ENCODE measurements around the gene FOSB.

The FOSB gene

DNA sequence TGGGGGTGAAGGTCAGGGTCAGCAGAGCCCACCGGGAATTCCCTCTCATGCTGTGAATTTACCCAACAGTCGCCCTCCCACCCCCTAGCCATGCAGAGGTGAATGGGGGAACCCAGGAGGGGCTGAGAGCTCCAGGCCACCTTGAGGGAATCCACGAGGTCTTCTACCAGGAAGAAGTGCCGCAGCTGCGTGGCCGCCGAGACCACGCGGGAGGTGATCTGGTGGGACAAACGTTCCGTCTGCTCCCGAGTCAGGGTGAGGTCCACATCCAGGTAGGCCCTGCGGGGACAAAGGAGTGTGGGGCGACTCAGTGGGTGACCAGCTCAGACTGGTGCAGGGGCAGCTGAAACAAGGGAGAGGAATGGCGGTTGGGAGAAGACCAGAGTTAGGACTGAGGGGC lies 20.9 kb downstream of the FOSB start:
- H3K9me3 ChIP-seq (ENCODE audit: control insufficient read depth, insufficient read depth, low read depth, low read length): no peaks in the 10 kb centered on the region
- H3K27me3 ChIP-seq (ENCODE audit: control insufficient read depth, insufficient read depth, low read length): no peaks in the 10 kb centered on the region
- no peak overlapping the region for H3K4me3 ChIP-seq (ENCODE audit: low read depth, low read length)
- no peak overlapping the region for H3K27ac ChIP-seq (ENCODE audit: low read depth, low read length)
- H3K9ac ChIP-seq (ENCODE audit: low read length): no peak overlapping the region
- H3K36me3 ChIP-seq (ENCODE audit: control insufficient read depth, insufficient read depth, low read length): 0 out of 2 replicates have a peak, but pooled peaks cover 11% of the 10 kb centered on the region
- 0 out of 2 replicates have a peak, but pooled peaks cover 4% of the 10 kb centered on the region for H3K4me1 ChIP-seq (ENCODE audit: control insufficient read depth, insufficient read depth, low read length)

DNA sequence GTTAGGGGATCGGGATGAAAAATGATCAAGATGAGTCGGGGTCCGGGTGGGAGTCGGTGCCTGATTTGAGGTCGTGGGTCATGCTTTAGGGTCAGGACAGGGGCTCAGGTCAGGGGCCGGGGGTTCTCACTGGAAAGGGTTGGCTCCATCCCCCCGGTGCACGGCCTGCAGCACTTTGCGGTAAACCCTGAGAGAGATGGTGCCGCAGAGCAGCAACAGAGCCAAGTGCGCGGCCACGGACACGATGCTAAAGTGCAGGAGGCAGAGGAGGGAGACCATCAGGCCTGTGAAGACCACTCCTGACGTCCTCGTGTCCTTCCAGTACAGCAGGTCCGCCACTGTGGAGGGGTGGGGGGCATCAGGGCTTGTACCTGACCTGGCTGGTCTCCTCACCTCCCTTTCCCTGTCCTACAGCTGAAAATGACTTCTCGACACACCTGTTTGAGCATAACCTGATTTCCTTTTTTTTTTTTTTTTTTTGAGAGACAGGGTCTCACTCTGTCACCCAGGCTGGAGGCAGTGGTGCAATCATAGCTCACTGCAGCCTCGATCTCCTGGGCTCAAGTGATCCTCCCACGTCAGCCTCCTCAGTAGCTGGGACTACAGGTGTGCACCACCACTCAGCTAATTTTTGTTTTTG lies 21.5 kb downstream of the FOSB start:
- H3K4me3 ChIP-seq (ENCODE audit: low read depth, low read length): no peak overlapping the region
- no peak overlapping the region for H3K27ac ChIP-seq (ENCODE audit: low read depth, low read length)
- H3K4me1 ChIP-seq (ENCODE audit: control insufficient read depth, insufficient read depth, low read length): 0 out of 2 replicates have a peak, but pooled peaks cover 4% of the 10 kb centered on the region
- H3K9ac ChIP-seq (ENCODE audit: low read length): no peak overlapping the region
- no peaks in the 10 kb centered on the region for H3K27me3 ChIP-seq (ENCODE audit: control insufficient read depth, insufficient read depth, low read length)
- H3K36me3 ChIP-seq (ENCODE audit: control insufficient read depth, insufficient read depth, low read length): 0 out of 2 replicates have a peak, but pooled peaks cover 13% of the 10 kb centered on the region
- H3K9me3 ChIP-seq (ENCODE audit: control insufficient read depth, insufficient read depth, low read depth, low read length): no peaks in the 10 kb centered on the region

DNA sequence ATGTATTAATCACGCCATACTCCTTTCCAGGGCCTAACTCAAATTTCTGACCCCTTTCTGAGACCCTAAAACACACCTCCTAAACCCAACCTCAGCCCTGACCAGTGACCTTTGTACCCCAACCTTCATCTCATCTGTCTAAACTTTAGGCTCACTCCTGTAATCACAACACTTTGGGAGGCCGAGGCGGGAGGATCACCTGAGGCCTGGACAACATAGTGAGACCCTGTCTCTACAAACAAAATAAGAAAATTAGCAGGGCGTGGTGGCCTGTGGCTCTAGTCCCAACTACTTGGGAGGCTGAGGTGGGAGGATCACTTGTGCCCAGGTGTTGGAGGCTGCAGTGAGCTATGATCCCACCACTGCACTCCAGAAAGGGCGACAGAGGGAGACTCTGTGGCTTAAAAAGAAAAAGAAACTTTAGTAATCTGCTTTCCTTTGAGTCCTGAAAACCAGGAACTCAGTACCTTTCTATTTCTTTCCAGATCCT lies 24.4 kb downstream of the FOSB start:
- no peak overlapping the region for H3K9ac ChIP-seq (ENCODE audit: low read length)
- H3K36me3 ChIP-seq (ENCODE audit: control insufficient read depth, insufficient read depth, low read length): 0 out of 2 replicates have a peak, but pooled peaks cover 13% of the 10 kb centered on the region
- no peak overlapping the region for H3K27ac ChIP-seq (ENCODE audit: low read depth, low read length)
- H3K4me3 ChIP-seq (ENCODE audit: low read depth, low read length): peak overlapping the region; percentile 80
- no peaks in the 10 kb centered on the region for H3K4me1 ChIP-seq (ENCODE audit: control insufficient read depth, insufficient read depth, low read length)
- 0 out of 2 replicates have a peak, but pooled peaks cover 3% of the 10 kb centered on the region for H3K27me3 ChIP-seq (ENCODE audit: control insufficient read depth, insufficient read depth, low read length)
- H3K9me3 ChIP-seq (ENCODE audit: control insufficient read depth, insufficient read depth, low read depth, low read length): no peaks in the 10 kb centered on the region

DNA sequence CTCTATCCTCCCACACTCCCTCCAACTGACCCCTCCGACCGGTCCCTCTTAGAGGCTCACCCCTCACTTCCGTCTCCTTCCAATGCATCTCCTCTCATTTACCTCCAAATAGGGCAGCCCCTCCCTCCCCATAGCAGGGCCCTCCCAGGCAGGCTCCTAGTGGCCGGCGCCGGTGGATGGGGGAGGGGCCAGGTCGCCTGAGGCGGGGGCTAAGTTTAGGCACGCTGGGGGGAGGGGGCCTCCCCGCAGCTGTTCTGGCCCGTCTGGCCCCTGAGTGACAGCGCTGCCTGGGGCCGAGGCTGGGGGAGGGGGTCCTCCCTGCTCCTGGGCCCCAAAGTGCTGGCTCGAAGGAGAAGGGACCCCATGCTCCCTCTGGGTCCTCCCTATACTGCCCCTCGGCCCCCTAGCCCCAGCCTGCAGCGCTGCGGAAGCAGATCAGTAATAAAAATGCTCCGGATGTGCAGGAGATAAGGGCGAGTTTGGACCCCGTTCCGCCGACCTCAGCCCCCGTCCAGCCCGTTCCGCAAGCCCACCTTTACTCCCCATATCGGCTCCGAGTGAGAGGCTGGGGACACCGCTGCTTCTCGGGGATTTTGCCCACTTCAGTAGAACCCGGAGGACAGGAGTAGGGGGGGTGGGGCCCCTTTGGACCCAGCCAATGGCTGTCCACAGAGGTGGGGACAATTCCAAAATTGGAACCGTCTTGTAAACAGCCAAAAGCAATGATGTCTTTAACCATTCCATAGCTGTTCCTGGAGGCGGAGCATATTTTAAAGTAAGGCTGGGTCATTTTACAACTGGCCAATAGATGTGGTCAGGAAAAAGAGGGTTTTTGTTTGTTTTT lies 25.1 kb downstream of the FOSB start:
- H3K4me1 ChIP-seq (ENCODE audit: control insufficient read depth, insufficient read depth, low read length): peaks cover 1% of the 10 kb centered on the region; the same call in 1 of the 2 replicates
- H3K9ac ChIP-seq (ENCODE audit: low read length): peak overlapping the region; percentile 78
- H3K27ac ChIP-seq (ENCODE audit: low read depth, low read length): peak overlapping the region; percentile 57; the same call in 1 of the 2 replicates
- no peaks in the 10 kb centered on the region for H3K9me3 ChIP-seq (ENCODE audit: control insufficient read depth, insufficient read depth, low read depth, low read length)
- 0 out of 2 replicates have a peak, but pooled peaks cover 12% of the 10 kb centered on the region for H3K36me3 ChIP-seq (ENCODE audit: control insufficient read depth, insufficient read depth, low read length)
- H3K27me3 ChIP-seq (ENCODE audit: control insufficient read depth, insufficient read depth, low read length): peaks cover 5% of the 10 kb centered on the region; the same call in 1 of the 2 replicates
- peak overlapping the region; percentile 80 for H3K4me3 ChIP-seq (ENCODE audit: low read depth, low read length)

DNA sequence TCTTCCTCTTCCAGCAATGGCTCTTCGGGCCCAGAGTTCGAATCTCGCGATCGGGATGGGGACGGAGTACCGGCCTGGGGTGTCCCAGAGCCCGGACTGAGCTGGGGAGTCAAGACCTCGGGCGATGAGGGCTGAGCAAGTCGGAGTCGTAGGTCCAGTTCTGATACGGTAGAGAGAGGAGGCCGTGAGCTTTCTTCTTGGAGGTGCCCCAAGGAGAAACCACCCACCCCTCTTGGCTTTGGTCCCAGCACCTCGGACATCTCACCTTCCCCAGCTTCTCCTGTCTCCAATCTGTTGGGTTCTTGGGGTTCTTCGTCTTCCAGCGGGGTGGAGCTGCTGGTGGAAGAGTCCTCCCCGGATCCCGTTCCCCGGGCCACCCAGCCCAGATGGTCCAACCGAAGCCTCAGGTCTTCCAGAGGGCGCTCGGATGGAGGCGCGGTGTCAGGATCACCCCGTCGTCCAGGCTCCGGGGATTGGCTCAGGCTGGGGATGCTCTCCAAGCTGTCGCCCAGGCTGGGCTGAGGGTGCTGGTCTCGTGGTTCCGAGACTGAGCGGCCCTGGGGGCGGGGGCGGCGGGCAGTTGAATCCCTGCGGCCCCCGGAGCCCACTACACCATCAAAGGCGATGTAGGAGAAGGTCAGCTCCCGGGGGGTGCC lies 26.6 kb downstream of the FOSB start:
- Histone ChIP-seq H3K9ac (ENCODE audit: low read length) (no peak overlapping the region), H3K4me3 (ENCODE audit: low read depth, low read length) (no peak overlapping the region), H3K27me3 (ENCODE audit: control insufficient read depth, insufficient read depth, low read length) (peaks cover 21% of the 10 kb centered on the region), H3K27ac (ENCODE audit: low read depth, low read length) (no peak overlapping the region), H3K9me3 (ENCODE audit: control insufficient read depth, insufficient read depth, low read depth, low read length) (no peaks in the 10 kb centered on the region), H3K36me3 (ENCODE audit: control insufficient read depth, insufficient read depth, low read length) (0 out of 2 replicates have a peak, but pooled peaks cover 4% of the 10 kb centered on the region), H3K4me1 (ENCODE audit: control insufficient read depth, insufficient read depth, low read length) (peaks cover 10% of the 10 kb centered on the region; the same call in 1 of the 2 replicates)

DNA sequence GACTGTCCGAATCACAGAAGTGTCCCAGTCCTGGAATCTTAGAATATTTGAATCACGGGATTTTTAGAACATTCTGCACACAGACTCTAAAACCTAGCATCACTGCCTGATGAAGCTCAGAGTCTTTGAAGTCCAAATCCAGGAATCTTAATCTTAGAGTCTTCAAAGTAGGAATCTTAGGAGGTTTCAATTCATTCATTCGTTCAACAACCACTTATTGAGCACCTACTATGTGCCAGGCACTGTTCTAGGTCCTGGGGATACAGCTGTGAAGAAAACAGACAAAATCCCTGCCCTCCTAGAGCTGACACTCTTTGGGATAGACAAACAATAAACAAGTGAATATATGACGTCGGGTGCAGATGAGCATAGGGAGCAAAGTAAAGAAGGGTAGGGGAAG lies 27.4 kb downstream of the FOSB start:
- Histone ChIP-seq H3K4me1 (ENCODE audit: control insufficient read depth, insufficient read depth, low read length) (peaks cover 15% of the 10 kb centered on the region; the same call in 1 of the 2 replicates), H3K4me3 (ENCODE audit: low read depth, low read length) (no peak overlapping the region), H3K36me3 (ENCODE audit: control insufficient read depth, insufficient read depth, low read length) (0 out of 2 replicates have a peak, but pooled peaks cover 4% of the 10 kb centered on the region)

DNA sequence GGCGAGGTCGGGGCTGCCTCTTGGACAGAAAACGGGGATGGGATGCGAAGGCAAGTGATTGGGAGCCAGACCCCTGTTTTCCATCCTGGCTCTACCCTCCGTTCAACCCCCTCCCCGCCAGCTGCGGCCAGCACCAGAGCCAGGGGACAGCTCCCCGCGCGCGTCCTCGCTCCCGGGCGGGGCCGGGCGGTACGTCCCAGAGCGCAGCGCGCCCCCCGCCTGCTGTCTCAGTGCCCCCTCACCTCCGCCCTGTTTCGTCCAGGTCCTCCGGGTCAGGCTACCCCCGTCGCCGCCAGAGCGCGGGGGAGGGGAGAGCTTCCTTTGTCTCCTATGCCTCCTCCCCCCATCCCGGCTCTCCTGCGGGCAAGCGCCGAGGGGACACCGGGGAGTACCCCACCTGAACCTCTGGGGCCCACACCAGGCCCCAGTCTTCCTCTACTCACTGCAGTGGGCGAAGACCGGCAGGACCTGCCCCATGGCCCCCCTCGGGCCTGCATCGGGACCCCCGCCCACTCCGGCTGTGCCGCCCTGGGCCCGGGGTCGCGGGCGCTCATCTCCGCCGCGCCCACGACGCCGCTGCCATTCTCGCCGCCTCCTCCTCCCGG lies 28.7 kb downstream of the FOSB start:
- no peak overlapping the region for H3K27ac ChIP-seq (ENCODE audit: low read depth, low read length)
- no peaks in the 10 kb centered on the region for H3K9me3 ChIP-seq (ENCODE audit: control insufficient read depth, insufficient read depth, low read depth, low read length)
- H3K9ac ChIP-seq (ENCODE audit: low read length): peak overlapping the region; percentile 45
- H3K4me1 ChIP-seq (ENCODE audit: control insufficient read depth, insufficient read depth, low read length): peaks cover 22% of the 10 kb centered on the region
- H3K4me3 ChIP-seq (ENCODE audit: low read depth, low read length): peak overlapping the region; percentile 75
- H3K27me3 ChIP-seq (ENCODE audit: control insufficient read depth, insufficient read depth, low read length): peaks cover 23% of the 10 kb centered on the region
- 0 out of 2 replicates have a peak, but pooled peaks cover 4% of the 10 kb centered on the region for H3K36me3 ChIP-seq (ENCODE audit: control insufficient read depth, insufficient read depth, low read length)

More for the DNA sequence above, 27.4 kb downstream of the FOSB start:
- peaks cover 23% of the 10 kb centered on the region for H3K27me3 ChIP-seq (ENCODE audit: control insufficient read depth, insufficient read depth, low read length)
- no peaks in the 10 kb centered on the region for H3K9me3 ChIP-seq (ENCODE audit: control insufficient read depth, insufficient read depth, low read depth, low read length)
- H3K27ac ChIP-seq (ENCODE audit: low read depth, low read length): no peak overlapping the region
- H3K9ac ChIP-seq (ENCODE audit: low read length): no peak overlapping the region

DNA sequence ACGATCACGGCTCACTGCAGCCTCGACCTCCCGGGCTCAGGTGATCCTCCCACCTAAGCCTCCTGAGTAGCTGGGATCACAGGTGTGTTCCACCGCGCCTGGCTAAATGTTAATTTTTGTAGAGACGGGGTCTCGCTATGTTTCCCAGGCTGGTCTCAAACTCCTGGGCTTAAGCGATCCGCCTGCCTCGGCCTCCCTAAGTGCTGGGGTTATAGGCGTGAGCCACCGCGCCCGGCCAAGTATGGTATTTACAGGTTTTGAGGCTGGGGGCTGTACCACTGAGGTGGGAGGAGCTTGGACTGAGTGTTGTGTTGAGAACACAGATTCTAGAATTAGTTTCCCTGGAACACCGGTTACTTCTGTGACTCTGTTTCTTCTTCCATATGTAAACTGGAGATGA lies 30.0 kb downstream of the FOSB start:
- H3K4me1 ChIP-seq (ENCODE audit: control insufficient read depth, insufficient read depth, low read length): peaks cover 29% of the 10 kb centered on the region
- H3K27me3 ChIP-seq (ENCODE audit: control insufficient read depth, insufficient read depth, low read length): peaks cover 23% of the 10 kb centered on the region
- peak overlapping the region; percentile 59 for H3K4me3 ChIP-seq (ENCODE audit: low read depth, low read length)
- 0 out of 2 replicates have a peak, but pooled peaks cover 4% of the 10 kb centered on the region for H3K36me3 ChIP-seq (ENCODE audit: control insufficient read depth, insufficient read depth, low read length)
- H3K9me3 ChIP-seq (ENCODE audit: control insufficient read depth, insufficient read depth, low read depth, low read length): no peaks in the 10 kb centered on the region
- H3K27ac ChIP-seq (ENCODE audit: low read depth, low read length): no peak overlapping the region
- H3K9ac ChIP-seq (ENCODE audit: low read length): no peak overlapping the region

DNA sequence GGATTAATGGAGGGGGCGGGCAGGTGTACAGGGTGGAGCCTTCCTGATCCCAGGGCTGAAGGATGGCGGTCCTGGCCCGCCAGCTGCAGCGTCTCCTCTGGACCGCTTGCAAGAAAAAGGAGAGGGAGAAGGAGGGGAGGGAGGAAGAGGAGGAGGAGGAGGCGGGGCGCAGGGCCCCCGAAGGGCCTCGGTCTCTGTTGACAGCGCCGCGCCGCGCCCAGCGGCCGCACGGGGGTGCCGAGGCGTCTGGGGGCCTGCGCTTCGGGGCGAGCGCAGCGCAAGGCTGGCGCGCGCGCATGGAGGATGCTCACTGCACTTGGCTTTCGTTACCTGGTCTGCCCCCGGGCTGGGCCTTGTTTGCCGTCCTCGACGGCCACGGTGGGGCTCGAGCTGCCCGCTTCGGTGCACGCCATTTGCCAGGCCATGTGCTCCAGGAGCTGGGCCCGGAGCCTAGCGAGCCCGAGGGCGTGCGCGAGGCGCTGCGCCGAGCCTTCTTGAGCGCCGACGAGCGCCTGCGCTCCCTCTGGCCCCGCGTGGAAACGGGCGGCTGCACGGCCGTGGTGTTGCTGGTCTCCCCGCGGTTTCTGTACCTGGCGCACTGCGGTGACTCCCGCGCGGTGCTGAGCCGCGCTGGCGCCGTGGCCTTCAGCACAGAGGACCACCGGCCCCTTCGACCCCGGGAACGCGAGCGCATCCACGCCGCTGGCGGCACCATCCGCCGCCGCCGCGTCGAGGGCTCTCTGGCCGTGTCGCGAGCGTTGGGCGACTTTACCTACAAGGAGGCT lies 30.8 kb downstream of the FOSB start, which contains the start of gene PPM1N:
TSS of gene PPM1N (plus strand) at position 33 of the 785 bp plus-strand sequence. CDS start at position 63, 30 bp downstream.
- Histone ChIP-seq H3K9ac (ENCODE audit: low read length) (peak within 1 kb of the TSS; percentile 52), H3K4me1 (ENCODE audit: control insufficient read depth, insufficient read depth, low read length) (peaks cover 29% of the 10 kb centered on the region), H3K27me3 (ENCODE audit: control insufficient read depth, insufficient read depth, low read length) (peaks cover 23% of the 10 kb centered on the region), H3K9me3 (ENCODE audit: control insufficient read depth, insufficient read depth, low read depth, low read length) (no peaks in the 10 kb centered on the region), H3K27ac (ENCODE audit: low read depth, low read length) (no peak within 1 kb of the TSS), H3K4me3 (ENCODE audit: low read depth, low read length) (peak within 1 kb of the TSS; percentile 67), H3K36me3 (ENCODE audit: control insufficient read depth, insufficient read depth, low read length) (0 out of 2 replicates have a peak, but pooled peaks cover 4% of the 10 kb centered on the region)

Data from HUES6 (cell line).